ENCODE results near the gene P4HB.

Gene P4HB

DNA sequence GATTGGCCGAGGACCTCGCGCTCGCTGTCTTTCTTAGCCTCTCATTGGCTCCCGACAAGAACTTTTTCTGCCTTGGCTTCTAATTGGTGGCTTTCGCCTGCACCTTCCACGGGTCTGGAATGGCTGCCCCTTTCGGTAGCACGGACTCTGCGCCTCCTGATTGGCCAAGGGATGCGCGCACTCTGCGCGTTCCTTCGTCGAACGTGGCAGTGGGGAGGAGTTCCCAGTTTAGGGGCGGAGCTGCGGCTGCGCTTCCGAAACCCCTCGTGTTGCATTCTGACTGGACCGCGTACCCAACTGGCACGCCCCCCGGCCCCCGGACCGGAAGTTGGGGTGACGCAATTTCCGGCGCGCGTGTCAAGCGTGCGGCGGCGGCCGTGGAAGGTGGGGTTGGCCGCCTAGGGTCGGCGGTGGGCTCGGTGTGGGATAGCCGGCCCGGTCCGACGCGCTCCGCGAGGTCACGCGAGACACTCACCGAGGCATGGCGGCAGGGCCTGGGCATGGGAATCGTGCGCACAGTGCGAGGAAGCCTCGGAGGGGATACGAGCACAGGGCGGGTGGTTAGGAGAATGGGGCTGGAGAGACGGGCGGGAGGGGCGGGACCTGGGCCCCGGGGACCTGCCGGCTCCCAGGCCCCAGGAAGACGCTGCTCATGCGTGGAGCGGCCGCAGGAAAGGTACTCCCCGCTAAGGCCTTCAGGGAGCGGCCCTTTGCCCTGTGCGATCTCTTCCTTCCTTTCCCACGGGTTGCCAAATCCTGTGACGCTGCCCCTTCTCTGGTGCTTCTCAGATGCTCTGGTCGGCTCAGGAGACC lies 627 bp upstream of the P4HB start (continued):
- TF ChIP-seq ZNF324 (tag by site-specific recombination; IDR thresholded peaks at IDR 0.05) (no peak; the same call in none of the 2 replicates), ZFP37 (tag by site-specific recombination; IDR thresholded peaks at IDR 0.05) (no peak), ZNF544 (tag by site-specific recombination; IDR thresholded peaks at IDR 0.05) (no peak), EGR2 (tag by site-specific recombination; IDR thresholded peaks at IDR 0.05; ENCODE audit: low read depth) (0 out of 2 replicates have a peak, but pooled peaks have one; percentile 30), ZNF341 (tag by site-specific recombination; IDR thresholded peaks at IDR 0.05; ENCODE audit: low read depth) (0 out of 2 replicates have a peak, but pooled peaks have one; percentile 36), GLIS2 (tag by site-specific recombination; IDR thresholded peaks at IDR 0.05) (peak; percentile 44; the same call in 1 of the 2 replicates), RBAK (tag by site-specific recombination; IDR thresholded peaks at IDR 0.05) (no peak), ZNF549 (tag by site-specific recombination; IDR thresholded peaks at IDR 0.05) (no peak), ZNF747 (tag by site-specific recombination; IDR thresholded peaks at IDR 0.05) (no peak), ZNF473 (tag by site-specific recombination; IDR thresholded peaks at IDR 0.05) (no peak), ZNF23 (tag by site-specific recombination; IDR thresholded peaks at IDR 0.05; ENCODE audit: borderline replicate concordance) (no peak), ZNF776 (tag by site-specific recombination; IDR thresholded peaks at IDR 0.05; ENCODE audit: borderline replicate concordance) (no peak), ZNF16 (tag by site-specific recombination; IDR thresholded peaks at IDR 0.05; ENCODE audit: low read depth) (no peak), REPIN1 (tag by site-specific recombination; IDR thresholded peaks at IDR 0.05; ENCODE audit: low read depth) (no peak), ZNF2 (tag by site-specific recombination; IDR thresholded peaks at IDR 0.05) (no peak; the same call in 1 of the 2 replicates), ZNF654 (tag by site-specific recombination; IDR thresholded peaks at IDR 0.05; ENCODE audit: low read depth) (no peak), ZNF223 (tag by site-specific recombination; IDR thresholded peaks at IDR 0.05) (peak; percentile 85), ZNF548 (tag by site-specific recombination; IDR thresholded peaks at IDR 0.05) (no peak), YY1 (tag by site-specific recombination; IDR thresholded peaks at IDR 0.05) (peak; percentile 82), ZSCAN30 (tag by site-specific recombination; IDR thresholded peaks at IDR 0.05) (peak; percentile 10; the same call in 1 of the 2 replicates), ZNF211 (tag by site-specific recombination; IDR thresholded peaks at IDR 0.05; ENCODE audit: low read depth) (no peak), ZNF146 (tag by site-specific recombination; IDR thresholded peaks at IDR 0.05) (no peak), ZNF19 (tag by site-specific recombination; IDR thresholded peaks at IDR 0.05; ENCODE audit: low read depth) (no peak), ZIC2 (tag by site-specific recombination; IDR thresholded peaks at IDR 0.05) (peak; percentile 14; the same call in 1 of the 2 replicates), ZSCAN23 (tag by site-specific recombination; IDR thresholded peaks at IDR 0.05) (no peak), KLF10 (tag by site-specific recombination; IDR thresholded peaks at IDR 0.05) (peak; percentile 65), YY2 (tag by site-specific recombination; IDR thresholded peaks at IDR 0.05) (peak; percentile 57), ZNF169 (tag by site-specific recombination; IDR thresholded peaks at IDR 0.05) (no peak)
- TF ChIP-seq, protein P1, sequence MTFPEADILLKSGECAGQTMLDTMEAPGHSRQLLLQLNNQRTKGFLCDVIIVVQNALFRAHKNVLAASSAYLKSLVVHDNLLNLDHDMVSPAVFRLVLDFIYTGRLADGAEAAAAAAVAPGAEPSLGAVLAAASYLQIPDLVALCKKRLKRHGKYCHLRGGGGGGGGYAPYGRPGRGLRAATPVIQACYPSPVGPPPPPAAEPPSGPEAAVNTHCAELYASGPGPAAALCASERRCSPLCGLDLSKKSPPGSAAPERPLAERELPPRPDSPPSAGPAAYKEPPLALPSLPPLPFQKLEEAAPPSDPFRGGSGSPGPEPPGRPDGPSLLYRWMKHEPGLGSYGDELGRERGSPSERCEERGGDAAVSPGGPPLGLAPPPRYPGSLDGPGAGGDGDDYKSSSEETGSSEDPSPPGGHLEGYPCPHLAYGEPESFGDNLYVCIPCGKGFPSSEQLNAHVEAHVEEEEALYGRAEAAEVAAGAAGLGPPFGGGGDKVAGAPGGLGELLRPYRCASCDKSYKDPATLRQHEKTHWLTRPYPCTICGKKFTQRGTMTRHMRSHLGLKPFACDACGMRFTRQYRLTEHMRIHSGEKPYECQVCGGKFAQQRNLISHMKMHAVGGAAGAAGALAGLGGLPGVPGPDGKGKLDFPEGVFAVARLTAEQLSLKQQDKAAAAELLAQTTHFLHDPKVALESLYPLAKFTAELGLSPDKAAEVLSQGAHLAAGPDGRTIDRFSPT (tag by site-specific recombination; IDR thresholded peaks at IDR 0.05): no peak
- TF ChIP-seq, protein P2, sequence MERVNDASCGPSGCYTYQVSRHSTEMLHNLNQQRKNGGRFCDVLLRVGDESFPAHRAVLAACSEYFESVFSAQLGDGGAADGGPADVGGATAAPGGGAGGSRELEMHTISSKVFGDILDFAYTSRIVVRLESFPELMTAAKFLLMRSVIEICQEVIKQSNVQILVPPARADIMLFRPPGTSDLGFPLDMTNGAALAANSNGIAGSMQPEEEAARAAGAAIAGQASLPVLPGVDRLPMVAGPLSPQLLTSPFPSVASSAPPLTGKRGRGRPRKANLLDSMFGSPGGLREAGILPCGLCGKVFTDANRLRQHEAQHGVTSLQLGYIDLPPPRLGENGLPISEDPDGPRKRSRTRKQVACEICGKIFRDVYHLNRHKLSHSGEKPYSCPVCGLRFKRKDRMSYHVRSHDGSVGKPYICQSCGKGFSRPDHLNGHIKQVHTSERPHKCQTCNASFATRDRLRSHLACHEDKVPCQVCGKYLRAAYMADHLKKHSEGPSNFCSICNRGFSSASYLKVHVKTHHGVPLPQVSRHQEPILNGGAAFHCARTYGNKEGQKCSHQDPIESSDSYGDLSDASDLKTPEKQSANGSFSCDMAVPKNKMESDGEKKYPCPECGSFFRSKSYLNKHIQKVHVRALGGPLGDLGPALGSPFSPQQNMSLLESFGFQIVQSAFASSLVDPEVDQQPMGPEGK (tag by site-specific recombination; IDR thresholded peaks at IDR 0.05): peak; percentile 89
- TF ChIP-seq, protein P3, sequence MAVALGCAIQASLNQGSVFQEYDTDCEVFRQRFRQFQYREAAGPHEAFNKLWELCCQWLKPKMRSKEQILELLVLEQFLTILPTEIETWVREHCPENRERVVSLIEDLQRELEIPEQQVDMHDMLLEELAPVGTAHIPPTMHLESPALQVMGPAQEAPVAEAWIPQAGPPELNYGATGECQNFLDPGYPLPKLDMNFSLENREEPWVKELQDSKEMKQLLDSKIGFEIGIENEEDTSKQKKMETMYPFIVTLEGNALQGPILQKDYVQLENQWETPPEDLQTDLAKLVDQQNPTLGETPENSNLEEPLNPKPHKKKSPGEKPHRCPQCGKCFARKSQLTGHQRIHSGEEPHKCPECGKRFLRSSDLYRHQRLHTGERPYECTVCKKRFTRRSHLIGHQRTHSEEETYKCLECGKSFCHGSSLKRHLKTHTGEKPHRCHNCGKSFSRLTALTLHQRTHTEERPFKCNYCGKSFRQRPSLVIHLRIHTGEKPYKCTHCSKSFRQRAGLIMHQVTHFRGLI (tag by site-specific recombination; IDR thresholded peaks at IDR 0.05): peak; percentile 82
- TF ChIP-seq, protein P4, sequence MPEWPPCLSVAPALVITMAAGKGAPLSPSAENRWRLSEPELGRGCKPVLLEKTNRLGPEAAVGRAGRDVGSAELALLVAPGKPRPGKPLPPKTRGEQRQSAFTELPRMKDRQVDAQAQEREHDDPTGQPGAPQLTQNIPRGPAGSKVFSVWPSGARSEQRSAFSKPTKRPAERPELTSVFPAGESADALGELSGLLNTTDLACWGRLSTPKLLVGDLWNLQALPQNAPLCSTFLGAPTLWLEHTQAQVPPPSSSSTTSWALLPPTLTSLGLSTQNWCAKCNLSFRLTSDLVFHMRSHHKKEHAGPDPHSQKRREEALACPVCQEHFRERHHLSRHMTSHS (tag by site-specific recombination; IDR thresholded peaks at IDR 0.05): no peak
- TF ChIP-seq, protein P5, sequence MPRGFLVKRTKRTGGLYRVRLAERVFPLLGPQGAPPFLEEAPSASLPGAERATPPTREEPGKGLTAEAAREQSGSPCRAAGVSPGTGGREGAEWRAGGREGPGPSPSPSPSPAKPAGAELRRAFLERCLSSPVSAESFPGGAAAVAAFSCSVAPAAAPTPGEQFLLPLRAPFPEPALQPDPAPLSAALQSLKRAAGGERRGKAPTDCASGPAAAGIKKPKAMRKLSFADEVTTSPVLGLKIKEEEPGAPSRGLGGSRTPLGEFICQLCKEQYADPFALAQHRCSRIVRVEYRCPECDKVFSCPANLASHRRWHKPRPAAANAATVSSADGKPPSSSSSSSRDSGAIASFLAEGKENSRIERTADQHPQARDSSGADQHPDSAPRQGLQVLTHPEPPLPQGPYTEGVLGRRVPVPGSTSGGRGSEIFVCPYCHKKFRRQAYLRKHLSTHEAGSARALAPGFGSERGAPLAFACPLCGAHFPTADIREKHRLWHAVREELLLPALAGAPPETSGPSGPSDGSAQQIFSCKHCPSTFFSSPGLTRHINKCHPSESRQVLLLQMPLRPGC (tag by site-specific recombination; IDR thresholded peaks at IDR 0.05): peak; percentile 44; the same call in 1 of the 2 replicates

All from HEK293 (cell line).